ENCODE results near the gene EEF1A2. TPM values are rescaled to one million over a fixed set of nuclear protein-coding genes. Genes with fewer than 3 reads are reported as not detected.

Gene EEF1A2
- total RNA-seq: 0.28 and 0.66 TPM in 2 replicates

DNA sequence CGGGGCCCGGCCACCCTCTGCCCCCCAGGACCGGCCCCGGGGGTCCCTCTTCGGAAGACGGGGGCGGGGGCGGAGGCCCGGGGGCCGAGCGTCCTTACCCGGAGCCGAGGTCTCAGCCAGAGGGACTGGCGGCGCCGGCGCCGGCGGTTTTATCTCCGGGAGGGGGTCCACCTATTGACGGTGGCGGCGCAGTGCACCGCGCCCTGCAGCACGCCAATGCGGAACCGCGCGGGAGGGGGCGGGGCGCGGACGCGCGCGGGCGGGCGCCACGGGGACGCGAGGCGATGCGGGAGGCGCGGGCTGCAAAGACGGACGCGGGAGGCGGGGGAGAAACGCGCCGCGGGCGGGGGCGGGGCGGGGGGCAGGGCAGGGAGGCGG is at the start of gene EEF1A2:
Gene EEF1A2, minus strand, starts transcription at position 124 of the 378 bp plus-strand sequence. CDS start 1,320 bp downstream, outside the sequence.
- H3K4me1 Mint-ChIP-seq: peaks cover 2% of the 10 kb centered on the region
- peak; percentile 85 for DNase-seq
- no peak within 1 kb of the TSS for H3K27ac Mint-ChIP-seq
- peaks cover 27% of the 10 kb centered on the region for H3K27me3 Mint-ChIP-seq
- intact Hi-C loops (cut with micrococcal nuclease): loop anchor here (5.0 kb wide), 1 partner anchor 57 kb away; no protein-coding TSS in a partner anchor
- H3K36me3 Mint-ChIP-seq (ENCODE audit: low read depth): no peaks in the 10 kb centered on the region
- H3K9me3 Mint-ChIP-seq: no peaks in the 10 kb centered on the region
- peak within 1 kb of the TSS; percentile 32 for H3K4me3 Mint-ChIP-seq

DNA sequence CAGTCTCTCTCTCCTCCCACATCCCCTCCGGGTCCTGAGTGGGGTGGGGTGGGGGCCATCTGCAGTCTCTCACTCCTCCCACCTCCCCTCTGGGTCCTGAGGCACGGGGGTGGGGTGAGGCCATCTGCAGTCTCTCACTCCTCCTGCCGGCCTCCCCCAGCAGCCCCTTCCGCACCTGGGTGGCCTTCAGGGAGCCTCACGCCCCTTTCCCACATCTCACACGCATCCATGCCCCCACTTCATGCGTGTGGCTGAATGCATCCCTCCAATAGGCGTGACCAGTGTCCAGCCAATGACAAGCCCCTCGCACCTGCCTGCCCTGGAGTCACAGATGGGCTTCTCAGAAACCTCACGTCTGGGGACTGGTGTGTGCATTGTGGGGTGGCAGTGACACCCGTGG is 49.7 kb upstream of the EEF1A2 start:
- peaks cover 16% of the 10 kb centered on the region for H3K4me1 Mint-ChIP-seq
- H3K36me3 Mint-ChIP-seq (ENCODE audit: low read depth): no peaks in the 10 kb centered on the region
- peaks cover 22% of the 10 kb centered on the region for H3K27me3 Mint-ChIP-seq
- H3K9me3 Mint-ChIP-seq: no peaks in the 10 kb centered on the region
- no peak overlapping the region for H3K27ac Mint-ChIP-seq
- no peak overlapping the region for H3K4me3 Mint-ChIP-seq
- intact Hi-C loops (cut with micrococcal nuclease): no loop called here
- DNase-seq: no peak

DNA sequence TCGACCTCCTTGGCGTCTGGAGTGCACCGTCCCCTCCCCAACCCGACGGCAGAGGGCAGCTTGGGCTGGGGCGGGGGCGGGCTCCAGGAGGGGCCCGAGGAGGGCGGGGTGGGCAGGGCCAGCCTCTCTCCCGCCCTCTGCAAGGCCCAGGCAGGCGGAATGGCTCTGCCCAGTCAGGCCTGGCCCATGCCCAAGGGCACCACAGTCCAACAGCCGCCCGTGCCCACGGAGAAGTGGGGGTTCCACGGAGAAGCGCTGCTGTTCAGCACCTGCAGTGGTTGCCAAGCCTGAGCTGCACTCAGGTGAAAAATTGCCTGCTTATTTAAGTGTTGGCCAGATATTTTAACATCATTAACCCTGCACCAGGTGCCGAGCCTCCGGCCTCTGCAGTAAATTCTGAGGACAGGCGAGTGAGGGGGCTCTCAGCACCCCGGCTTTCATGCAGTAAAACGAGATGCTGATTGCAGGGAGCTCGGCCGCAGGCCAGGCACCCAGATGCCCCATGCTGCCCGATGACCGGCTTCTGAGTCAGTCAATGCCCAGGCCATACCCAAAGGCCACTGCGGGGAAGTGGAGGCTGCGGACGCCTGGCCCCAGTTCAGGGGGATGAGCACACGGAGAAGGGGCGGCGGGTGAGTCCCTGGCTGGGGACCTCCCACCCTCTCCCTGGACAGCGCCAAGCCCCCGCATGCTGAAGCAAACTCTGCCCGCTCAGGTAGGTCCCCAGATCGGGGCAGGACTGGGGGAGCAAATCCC is 49.0 kb upstream of the EEF1A2 start, which contains the start of gene SRMS:
Gene SRMS, minus strand, starts transcription at position 25 of the 756 bp plus-strand sequence. CDS start 286 bp downstream, outside the sequence.
- Mint-ChIP-seq H3K4me1 (peaks cover 13% of the 10 kb centered on the region), H3K4me3 (no peak within 1 kb of the TSS), H3K9me3 (no peaks in the 10 kb centered on the region), H3K27me3 (peaks cover 22% of the 10 kb centered on the region), H3K27ac (no peak within 1 kb of the TSS), H3K36me3 (ENCODE audit: low read depth) (no peaks in the 10 kb centered on the region)
- intact Hi-C loops (cut with micrococcal nuclease): no loop called here
- no peak for DNase-seq

DNA sequence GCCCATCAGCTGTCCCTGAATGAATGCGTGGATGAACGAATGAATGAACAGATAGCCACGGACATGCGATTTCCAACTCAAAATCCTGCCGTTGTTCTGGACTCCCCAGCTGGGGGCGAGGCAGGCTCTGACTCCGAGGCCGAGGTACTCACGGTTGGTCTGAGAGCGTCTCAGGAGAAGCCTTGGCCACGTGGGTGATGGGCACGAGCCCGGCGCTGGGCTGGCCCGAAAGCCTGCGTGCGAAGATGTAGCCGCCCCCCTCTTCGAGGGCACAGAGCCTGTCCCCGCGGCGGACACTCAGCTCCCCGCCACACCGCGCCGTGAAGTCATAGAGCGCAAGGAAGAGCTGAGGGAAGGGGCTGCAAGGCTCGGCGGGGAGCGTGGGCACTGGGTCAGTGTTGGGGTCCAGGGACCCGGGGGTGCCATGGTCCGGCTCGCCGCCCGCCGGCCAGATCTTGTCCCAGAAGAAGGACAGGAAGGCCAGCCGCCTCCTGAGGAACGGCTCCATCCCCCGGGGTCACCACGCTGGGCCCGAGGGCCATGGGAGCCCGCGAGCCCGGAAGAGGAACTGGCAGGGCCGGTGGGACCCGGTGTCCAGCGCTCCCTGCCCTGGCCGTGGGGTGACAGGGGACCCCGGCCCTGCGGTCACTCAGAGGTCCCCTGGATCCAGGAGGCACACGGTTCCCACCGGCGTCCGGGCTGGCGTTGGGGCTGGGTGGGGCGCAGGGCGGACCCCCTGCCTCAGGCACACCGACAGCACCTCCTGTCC is 48.3 kb upstream of the EEF1A2 start:
- Mint-ChIP-seq H3K4me3 (no peak overlapping the region), H3K9me3 (no peaks in the 10 kb centered on the region), H3K27me3 (peaks cover 22% of the 10 kb centered on the region), H3K36me3 (ENCODE audit: low read depth) (no peaks in the 10 kb centered on the region), H3K27ac (no peak overlapping the region), H3K4me1 (peaks cover 6% of the 10 kb centered on the region)
- no peak for DNase-seq
- intact Hi-C loops (cut with micrococcal nuclease): no loop called here

DNA sequence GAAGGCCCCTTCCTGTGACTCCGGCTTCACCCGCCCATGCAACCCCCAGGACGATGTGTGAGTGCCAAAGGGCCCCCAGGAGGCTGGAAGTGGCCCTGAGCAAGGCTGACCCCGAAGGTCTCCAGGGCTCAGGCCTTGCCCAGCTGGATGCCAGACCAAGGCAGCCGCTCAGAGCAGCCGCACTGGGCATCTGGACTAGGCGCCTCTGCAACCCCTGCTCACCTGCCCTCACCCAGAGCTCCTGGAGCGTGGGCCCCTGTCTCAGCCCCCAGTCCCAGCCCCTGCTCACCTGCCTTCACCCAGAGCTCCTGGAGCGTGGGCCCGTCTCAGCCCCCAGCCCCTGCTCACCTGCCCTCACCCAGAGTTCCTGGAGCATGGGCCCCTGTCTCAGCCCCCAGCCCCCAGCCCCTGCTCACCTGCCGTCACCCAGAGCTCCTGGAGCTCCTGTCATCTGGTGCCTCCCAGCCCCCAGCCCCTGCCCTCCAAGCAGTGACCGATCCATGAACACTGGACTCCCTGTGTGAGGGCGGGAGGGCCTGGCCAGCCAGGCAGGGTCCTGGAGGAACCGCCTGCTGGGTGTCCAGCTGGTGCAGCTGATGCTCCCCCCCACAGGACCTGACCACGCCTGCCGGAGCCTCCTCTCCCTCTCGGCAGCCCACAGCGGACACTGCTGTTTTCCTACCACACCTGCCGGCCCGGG is 47.5 kb upstream of the EEF1A2 start:
- intact Hi-C loops (cut with micrococcal nuclease): no loop called here
- H3K27ac Mint-ChIP-seq: no peak overlapping the region

DNA sequence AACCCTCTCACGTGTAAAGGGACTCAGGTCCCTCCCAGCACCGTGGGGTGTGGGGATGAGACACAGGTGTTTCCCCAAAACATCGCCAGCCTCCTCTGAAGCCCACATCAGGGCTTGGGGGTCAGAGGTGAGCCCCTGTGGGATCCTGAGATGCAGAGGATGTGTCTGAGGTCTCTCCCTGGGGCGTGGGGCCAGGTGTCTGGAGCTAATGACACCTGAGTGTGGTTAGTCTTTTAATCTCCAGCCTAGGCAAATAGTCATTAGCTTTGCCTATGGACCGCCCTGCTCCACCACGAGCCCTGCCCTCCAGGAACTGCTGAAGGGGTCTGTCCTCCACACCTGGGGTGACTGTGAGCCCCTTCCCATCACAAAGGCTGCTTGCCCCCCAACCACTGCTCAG is 46.9 kb upstream of the EEF1A2 start:
- H3K27ac Mint-ChIP-seq: no peak overlapping the region
- H3K9me3 Mint-ChIP-seq: no peaks in the 10 kb centered on the region
- H3K27me3 Mint-ChIP-seq: peaks cover 17% of the 10 kb centered on the region
- intact Hi-C loops (cut with micrococcal nuclease): no loop called here
- no peak for DNase-seq
- no peaks in the 10 kb centered on the region for H3K36me3 Mint-ChIP-seq (ENCODE audit: low read depth)
- H3K4me3 Mint-ChIP-seq: no peak overlapping the region
- H3K4me1 Mint-ChIP-seq: peaks cover 3% of the 10 kb centered on the region

More for the DNA sequence above, 47.5 kb upstream of the EEF1A2 start:
- Mint-ChIP-seq H3K27me3 (peaks cover 22% of the 10 kb centered on the region), H3K4me1 (peaks cover 6% of the 10 kb centered on the region), H3K36me3 (ENCODE audit: low read depth) (no peaks in the 10 kb centered on the region), H3K9me3 (no peaks in the 10 kb centered on the region), H3K4me3 (no peak overlapping the region)
- no peak for DNase-seq

DNA sequence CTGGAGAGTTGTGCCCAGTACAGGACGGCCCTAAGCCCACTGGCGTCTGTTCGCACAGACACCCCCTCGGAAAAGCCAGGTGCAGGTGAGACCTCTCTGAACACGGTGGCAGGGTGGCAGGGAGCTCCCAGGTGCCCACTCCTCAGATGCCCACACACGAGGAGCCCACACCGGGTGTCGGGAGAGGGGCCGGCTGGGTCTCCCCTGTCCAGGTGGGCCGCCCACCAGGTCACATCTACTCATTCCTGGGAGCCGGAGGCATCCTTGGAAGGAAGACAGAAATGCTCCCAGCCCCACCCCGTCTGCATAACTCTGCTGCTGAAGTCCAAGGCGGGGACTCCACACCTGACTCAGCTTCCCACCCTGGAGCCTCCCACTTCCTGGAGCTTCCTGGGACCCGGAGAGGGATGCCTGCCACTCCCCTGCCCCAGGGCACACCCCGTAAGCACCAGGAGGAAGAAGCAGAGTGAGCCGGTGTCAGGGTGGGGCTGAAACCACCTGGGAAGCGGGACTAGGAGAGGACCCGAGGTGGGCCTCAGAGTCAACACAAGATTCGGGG is 46.2 kb upstream of the EEF1A2 start:
- H3K9me3 Mint-ChIP-seq: no peaks in the 10 kb centered on the region
- no peak for DNase-seq
- intact Hi-C loops (cut with micrococcal nuclease): no loop called here
- H3K36me3 Mint-ChIP-seq (ENCODE audit: low read depth): no peaks in the 10 kb centered on the region
- H3K4me1 Mint-ChIP-seq: peaks cover 4% of the 10 kb centered on the region
- H3K4me3 Mint-ChIP-seq: no peak overlapping the region
- H3K27me3 Mint-ChIP-seq: peaks cover 15% of the 10 kb centered on the region
- no peak overlapping the region for H3K27ac Mint-ChIP-seq

DNA sequence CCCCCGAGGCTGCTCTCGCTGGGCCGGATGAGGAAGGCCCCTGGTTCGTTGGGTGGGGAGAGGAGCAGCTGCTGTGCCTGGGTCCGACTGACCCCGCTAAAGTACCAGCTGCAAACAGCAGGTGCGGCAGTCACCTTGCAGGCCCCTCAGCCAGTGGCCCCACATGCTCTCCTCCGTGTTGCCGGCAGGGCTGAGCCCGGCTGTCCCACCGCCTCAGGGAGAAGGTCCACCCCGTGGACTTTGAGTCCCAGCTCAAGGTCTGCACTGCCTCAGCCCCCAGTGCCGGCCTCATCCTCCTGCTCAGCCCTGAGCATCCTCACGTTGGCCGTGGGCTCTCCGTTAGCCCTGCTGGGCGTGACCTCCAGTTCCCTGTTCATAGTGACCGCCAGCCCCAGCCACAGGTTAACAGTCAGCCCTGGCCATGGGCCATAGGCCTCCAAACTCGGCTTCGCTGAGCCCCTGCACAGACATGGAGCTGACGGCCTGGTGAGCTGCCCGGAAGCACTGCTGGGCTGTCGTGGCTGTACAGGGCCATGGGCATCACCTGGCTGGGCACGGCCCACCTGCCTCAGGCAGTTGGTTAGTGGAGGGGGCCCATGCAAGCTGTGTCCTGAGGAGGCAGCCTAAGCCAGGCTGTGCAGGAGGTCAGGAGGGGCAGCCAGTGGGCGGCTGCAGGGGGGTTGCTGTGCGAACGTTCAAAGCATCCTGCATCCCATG is 45.5 kb upstream of the EEF1A2 start:
- intact Hi-C loops (cut with micrococcal nuclease): no loop called here
- H3K27ac Mint-ChIP-seq: no peak overlapping the region
- peaks cover 11% of the 10 kb centered on the region for H3K27me3 Mint-ChIP-seq
- DNase-seq: no peak
- H3K9me3 Mint-ChIP-seq: no peaks in the 10 kb centered on the region
- peaks cover 6% of the 10 kb centered on the region for H3K4me1 Mint-ChIP-seq
- H3K4me3 Mint-ChIP-seq: no peak overlapping the region
- H3K36me3 Mint-ChIP-seq (ENCODE audit: low read depth): no peaks in the 10 kb centered on the region

DNA sequence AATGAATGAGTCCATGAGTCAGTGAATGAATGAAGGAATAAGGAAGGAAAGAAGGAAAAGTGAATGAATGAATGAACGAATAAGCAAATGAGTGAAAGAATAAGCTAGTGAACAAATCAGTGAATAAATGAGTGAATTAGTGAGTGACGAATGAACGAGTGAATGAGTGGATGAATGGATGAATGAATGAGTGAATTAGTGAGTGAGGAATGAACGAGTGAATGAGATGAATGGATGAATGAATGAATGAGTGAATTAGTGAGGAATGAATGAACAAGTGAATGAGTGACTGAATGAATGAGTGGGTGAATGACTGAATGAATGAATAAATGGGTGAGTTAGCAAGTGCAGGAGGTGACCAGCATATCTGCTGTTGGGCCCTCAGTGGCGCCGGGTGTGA is 44.9 kb upstream of the EEF1A2 start:
- intact Hi-C loops (cut with micrococcal nuclease): no loop called here
- Mint-ChIP-seq H3K27me3 (peaks cover 9% of the 10 kb centered on the region), H3K4me3 (no peak overlapping the region), H3K36me3 (ENCODE audit: low read depth) (no peaks in the 10 kb centered on the region), H3K4me1 (peaks cover 6% of the 10 kb centered on the region), H3K9me3 (no peaks in the 10 kb centered on the region), H3K27ac (no peak overlapping the region)
- no peak for DNase-seq

DNA sequence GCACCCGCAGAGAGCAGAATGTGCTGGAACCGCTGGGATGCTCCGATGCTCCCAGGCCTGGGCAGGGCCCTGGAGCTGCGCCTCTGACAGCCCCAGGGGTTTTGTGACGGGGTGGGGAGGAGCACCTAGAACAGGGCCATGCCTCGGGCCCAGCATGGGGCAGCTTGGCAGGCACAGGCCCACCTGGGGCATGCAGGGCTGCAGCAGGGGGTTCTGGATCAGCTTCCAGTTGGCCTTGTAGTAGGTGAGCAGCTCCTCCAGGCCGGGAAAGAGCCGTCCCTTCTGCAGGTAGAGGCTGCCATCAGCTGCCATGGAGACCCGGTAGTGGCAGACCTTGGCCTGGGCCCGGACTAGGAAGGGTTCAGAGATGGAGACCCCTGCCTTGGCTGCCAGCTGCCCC is 44.2 kb upstream of the EEF1A2 start:
- Mint-ChIP-seq H3K4me1 (peaks cover 6% of the 10 kb centered on the region), H3K36me3 (ENCODE audit: low read depth) (no peaks in the 10 kb centered on the region), H3K9me3 (no peaks in the 10 kb centered on the region)

DNA sequence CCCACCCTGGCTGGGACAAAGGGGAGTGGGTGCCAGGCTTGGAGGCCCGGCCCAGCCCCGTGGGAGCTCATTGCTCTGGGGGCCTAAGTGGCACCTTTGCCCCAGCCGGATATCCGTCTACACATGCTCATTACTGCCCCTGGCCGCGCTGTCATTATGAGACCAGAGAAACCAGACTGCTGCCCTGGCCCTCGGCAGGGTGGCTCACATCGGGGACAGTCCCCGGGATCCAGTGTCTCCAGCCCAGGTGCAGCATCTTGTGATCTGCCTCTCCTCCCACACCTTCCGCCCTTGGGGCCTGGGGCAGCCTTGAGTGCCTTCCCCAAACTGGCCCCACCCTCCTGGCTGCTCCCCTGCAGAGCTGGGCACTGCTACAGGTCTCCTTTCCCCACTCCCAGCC is 43.8 kb upstream of the EEF1A2 start:
- intact Hi-C loops (cut with micrococcal nuclease): no loop called here
- no peak overlapping the region for H3K4me3 Mint-ChIP-seq
- no peaks in the 10 kb centered on the region for H3K9me3 Mint-ChIP-seq
- no peaks in the 10 kb centered on the region for H3K36me3 Mint-ChIP-seq (ENCODE audit: low read depth)
- no peak overlapping the region for H3K27ac Mint-ChIP-seq
- H3K27me3 Mint-ChIP-seq: peaks cover 6% of the 10 kb centered on the region
- H3K4me1 Mint-ChIP-seq: peaks cover 8% of the 10 kb centered on the region
- DNase-seq: no peak

More for the DNA sequence above, 44.2 kb upstream of the EEF1A2 start:
- Mint-ChIP-seq H3K27me3 (peaks cover 6% of the 10 kb centered on the region), H3K4me3 (no peak overlapping the region), H3K27ac (no peak overlapping the region)
- intact Hi-C loops (cut with micrococcal nuclease): no loop called here
- no peak for DNase-seq

DNA sequence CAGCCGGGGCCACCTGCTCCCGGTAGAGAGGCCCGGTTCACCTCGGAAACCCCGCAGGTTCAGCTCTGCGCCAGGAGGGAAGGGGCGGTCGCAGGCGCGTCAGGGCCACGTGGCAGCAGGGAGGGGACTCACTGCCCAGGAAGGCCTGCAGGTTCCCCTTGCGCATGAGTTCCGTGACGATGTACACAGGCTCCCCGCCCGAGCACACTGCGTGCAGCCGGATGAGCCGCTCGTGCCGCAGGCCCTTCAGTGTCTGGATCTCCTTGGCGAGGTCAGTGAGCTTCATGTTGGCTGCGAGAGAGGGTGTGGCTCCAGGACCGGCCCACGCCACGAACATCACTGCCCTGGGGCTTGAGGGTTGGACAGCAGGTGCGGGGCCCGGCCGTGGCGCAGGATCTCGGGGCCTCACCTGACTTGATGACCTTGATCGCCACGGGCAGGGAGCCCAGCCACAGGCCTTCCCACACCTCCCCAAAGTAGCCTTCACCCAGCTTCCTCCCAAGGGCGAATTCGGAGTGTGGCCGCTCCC is 43.2 kb upstream of the EEF1A2 start:
- intact Hi-C loops (cut with micrococcal nuclease): no loop called here
- no peak overlapping the region for H3K4me3 Mint-ChIP-seq
- H3K27me3 Mint-ChIP-seq: peaks cover 6% of the 10 kb centered on the region
- H3K27ac Mint-ChIP-seq: no peak overlapping the region
- DNase-seq: no peak
- H3K9me3 Mint-ChIP-seq: no peaks in the 10 kb centered on the region
- no peaks in the 10 kb centered on the region for H3K36me3 Mint-ChIP-seq (ENCODE audit: low read depth)
- peaks cover 10% of the 10 kb centered on the region for H3K4me1 Mint-ChIP-seq

DNA sequence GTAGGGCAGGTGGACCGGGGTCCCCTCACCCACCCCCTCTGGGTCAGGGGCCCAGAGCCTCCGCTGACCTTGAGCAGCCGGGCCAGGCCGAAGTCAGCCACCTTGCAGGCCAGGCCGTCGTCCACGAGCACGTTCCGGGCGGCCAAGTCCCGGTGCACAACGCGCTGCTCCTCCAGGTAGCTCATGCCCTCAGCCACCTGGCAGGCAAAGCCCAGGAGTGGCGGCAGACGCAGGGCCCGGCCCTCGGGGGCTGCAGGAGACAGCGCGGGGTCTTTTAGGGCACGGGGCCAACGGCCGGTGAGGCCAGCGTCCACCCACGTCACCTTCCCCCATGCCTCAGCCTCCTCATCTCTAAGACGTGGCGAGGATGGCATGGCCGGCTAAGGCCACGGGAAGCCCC is 42.5 kb upstream of the EEF1A2 start:
- H3K4me3 Mint-ChIP-seq: no peak overlapping the region
- no peaks in the 10 kb centered on the region for H3K9me3 Mint-ChIP-seq
- H3K4me1 Mint-ChIP-seq: peaks cover 13% of the 10 kb centered on the region
- no peak for DNase-seq
- no peak overlapping the region for H3K27ac Mint-ChIP-seq
- H3K27me3 Mint-ChIP-seq: peaks cover 2% of the 10 kb centered on the region
- intact Hi-C loops (cut with micrococcal nuclease): no loop called here
- no peaks in the 10 kb centered on the region for H3K36me3 Mint-ChIP-seq (ENCODE audit: low read depth)

All from activated CD4-positive, alpha-beta T cell treated with anti-CD3 and anti-CD28 coated beads, Interleukin-2, amount 10 ng/mL, durations not matched to agents 24 days and 14 days (primary cell).